CD4-positive, alpha-beta T cell (primary cell): Measurements from ENCODE around the gene MZT1. TPM values are rescaled to one million over a fixed set of nuclear protein-coding genes. Genes with fewer than 3 reads are reported as not detected.

Experiments used
- ATAC-seq: fragments of 200-7000 bp; cut with Tn5 transposase; one replicate; pipeline ENCODE4 v1.10.0; 2022; ENCODE audit warnings: mild to moderate bottlenecking; ENCODE audit not compliant: poor library complexity
- CTCF ChIA-PET: fragments of 350-600 bp; sonication (Branson Sonifier 250); formaldehyde crosslinking; loops from one replicate; lab custom pipeline; 2021; ENCODE audit warnings: antibody characterized with exemption, inconsistent platforms; lab: Charles Lee
- POLR2A ChIA-PET: fragments of 350-600 bp; sonication (Branson Sonifier 250); formaldehyde crosslinking; loops from one replicate; lab custom pipeline; 2021; ENCODE audit warnings: antibody characterized with exemption, inconsistent platforms; lab: Charles Lee
- DNase-seq, 14 experiments: peaks; one replicate each; pipeline ENCODE4 v3.0.0-alpha.2; 2013 to 2020; ENCODE audit warnings: mixed read lengths in 2 of 14
- H3K27ac ChIP-seq, 2 donors: one replicate each; pipeline versions ENCODE4 v1.5.1 to v1.7.0; 2013; ENCODE audit warnings: low read length in 2 of 2, low read depth in 1 of 2, mild to moderate bottlenecking in 1 of 2
- H3K27me3 ChIP-seq, 2 experiments: 1 replicate in 1 of 2; 2 replicates in 1 of 2; pipeline versions ENCODE4 v1.6.1 to v1.7.0; 2013; ENCODE audit warnings: low read length in 2 of 2, control low read depth in 1 of 2, mild to moderate bottlenecking in 1 of 2, moderate library complexity in 1 of 2; ENCODE audit not compliant: insufficient read depth in 2 of 2, control insufficient read depth in 1 of 2
- H3K36me3 ChIP-seq: one replicate; pipeline ENCODE4 v1.6.1; 2013; ENCODE audit warnings: low read length, control low read depth; ENCODE audit not compliant: insufficient read depth
- H3K4me1 ChIP-seq: one replicate; pipeline ENCODE4 v1.6.1; 2013; ENCODE audit warnings: low read length, control low read depth; ENCODE audit not compliant: insufficient read depth
- H3K4me3 ChIP-seq: one replicate; pipeline ENCODE4 v1.5.1; 2013; ENCODE audit warnings: mild to moderate bottlenecking, low read length, moderate library complexity
- H3K9me3 ChIP-seq, 2 experiments: 1 replicate in 1 of 2; 2 replicates in 1 of 2; pipeline versions ENCODE4 v1.6.1 to v1.7.0; 2013; ENCODE audit warnings: low read length in 2 of 2, mild to moderate bottlenecking in 2 of 2, control low read depth in 1 of 2, moderate library complexity in 1 of 2; ENCODE audit not compliant: control insufficient read depth in 1 of 2, insufficient read depth in 1 of 2
- H3K27ac Mint-ChIP-seq: one replicate; pipeline ENCODE4 v1.8.0; 2020; ENCODE audit warnings: mixed read lengths
- H3K27me3 Mint-ChIP-seq: one replicate; pipeline ENCODE4 v1.8.0; 2021; ENCODE audit warnings: mixed read lengths
- H3K36me3 Mint-ChIP-seq: one replicate; pipeline ENCODE4 v1.8.0; 2021; ENCODE audit warnings: low read depth, mixed read lengths
- H3K4me1 Mint-ChIP-seq: one replicate; pipeline ENCODE4 v1.8.0; 2021; ENCODE audit warnings: low read depth, mixed read lengths
- H3K4me3 Mint-ChIP-seq: one replicate; pipeline ENCODE4 v1.8.0; 2020; ENCODE audit warnings: mild to moderate bottlenecking, mixed read lengths
- H3K9me3 Mint-ChIP-seq: one replicate; pipeline ENCODE4 v1.8.0; 2020; ENCODE audit warnings: mixed read lengths
- intact Hi-C, 2 experiments: fragments of 100-400 bp; cut with DNase I in 1 of 2; cut with micrococcal nuclease in 1 of 2; formaldehyde crosslinking; loops; one replicate each; pipeline versions ENCODE4 v1.15.1 to v1.9.0; 2023 to 2025; cut with DNase I, micrococcal nuclease
- total RNA-seq, 174 experiments: library from RNA in 2 of 174; stranded (reverse) in 2 of 174; gene quantifications; one replicate each; pipeline ENCODE4 v1.2.3 and lab custom pipeline; 2021 to 2026
- TF ChIP-seq, protein P1 (sequence below): fragments of 200-600 bp; IDR thresholded peaks from one replicate; pipeline ENCODE4 v1.8.0; 2022; ENCODE audit warnings: antibody characterized with exemption, mild to moderate bottlenecking

MZT1 gene
- total RNA-seq, 2 experiments from 2014 or later = 5.1 to 6.2 TPM

DNA sequence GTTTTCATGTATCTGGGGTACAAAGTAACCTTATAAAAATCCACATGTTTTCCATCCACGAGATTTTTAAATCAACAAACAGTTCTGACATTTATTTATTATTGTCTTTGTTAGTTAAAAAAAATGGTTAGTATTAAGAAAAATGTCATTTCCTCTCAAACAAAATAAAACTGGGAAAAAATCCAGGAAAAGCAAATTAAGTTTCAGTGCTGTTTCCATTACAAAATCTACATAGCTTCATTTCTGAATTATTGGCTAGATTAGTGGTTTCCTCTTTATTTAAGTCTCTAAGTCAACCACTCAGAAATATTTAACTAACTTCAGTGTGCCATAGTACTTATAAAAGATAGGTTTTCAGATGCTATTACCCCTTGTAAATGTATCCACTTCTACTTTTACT, 49.1 kb downstream of the MZT1 start:
- no peaks in the 10 kb centered on the region for H3K4me1 Mint-ChIP-seq
- POLR2A ChIA-PET = no interaction called here

DNA sequence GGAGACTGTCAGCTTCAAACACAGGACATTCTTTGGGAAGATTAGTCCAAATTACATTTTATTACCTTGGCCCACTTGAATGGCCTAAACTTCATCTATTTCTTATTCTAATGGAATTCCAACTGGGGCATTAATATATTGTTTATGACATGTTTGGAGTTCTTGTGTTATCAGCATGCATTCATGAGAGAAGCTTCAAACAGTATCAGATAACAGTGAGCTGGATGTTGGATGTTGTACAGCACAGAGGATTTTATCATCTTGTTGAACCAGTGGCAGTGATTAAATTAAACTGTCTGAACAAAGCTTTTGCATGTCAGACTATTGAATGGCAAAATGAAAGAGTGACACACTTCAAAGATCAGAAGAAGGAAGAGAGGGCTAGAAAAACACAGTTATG, 50.0 kb downstream of the MZT1 start:
- Histone ChIP-seq H3K27me3 (no peaks in the 10 kb centered on the region), H3K9me3 (no peaks in the 10 kb centered on the region), H3K27ac (no peak overlapping the region), H3K36me3 (no peaks in the 10 kb centered on the region), H3K4me3 (no peak overlapping the region), H3K4me1 (no peaks in the 10 kb centered on the region)
- Mint-ChIP-seq H3K27ac (no peak overlapping the region), H3K27me3 (peaks cover 34% of the 10 kb centered on the region), H3K4me3 (no peak overlapping the region), H3K36me3 (no peaks in the 10 kb centered on the region), H3K9me3 (no peaks in the 10 kb centered on the region), H3K4me1 (no peaks in the 10 kb centered on the region)
- TF ChIP-seq, protein P1, sequence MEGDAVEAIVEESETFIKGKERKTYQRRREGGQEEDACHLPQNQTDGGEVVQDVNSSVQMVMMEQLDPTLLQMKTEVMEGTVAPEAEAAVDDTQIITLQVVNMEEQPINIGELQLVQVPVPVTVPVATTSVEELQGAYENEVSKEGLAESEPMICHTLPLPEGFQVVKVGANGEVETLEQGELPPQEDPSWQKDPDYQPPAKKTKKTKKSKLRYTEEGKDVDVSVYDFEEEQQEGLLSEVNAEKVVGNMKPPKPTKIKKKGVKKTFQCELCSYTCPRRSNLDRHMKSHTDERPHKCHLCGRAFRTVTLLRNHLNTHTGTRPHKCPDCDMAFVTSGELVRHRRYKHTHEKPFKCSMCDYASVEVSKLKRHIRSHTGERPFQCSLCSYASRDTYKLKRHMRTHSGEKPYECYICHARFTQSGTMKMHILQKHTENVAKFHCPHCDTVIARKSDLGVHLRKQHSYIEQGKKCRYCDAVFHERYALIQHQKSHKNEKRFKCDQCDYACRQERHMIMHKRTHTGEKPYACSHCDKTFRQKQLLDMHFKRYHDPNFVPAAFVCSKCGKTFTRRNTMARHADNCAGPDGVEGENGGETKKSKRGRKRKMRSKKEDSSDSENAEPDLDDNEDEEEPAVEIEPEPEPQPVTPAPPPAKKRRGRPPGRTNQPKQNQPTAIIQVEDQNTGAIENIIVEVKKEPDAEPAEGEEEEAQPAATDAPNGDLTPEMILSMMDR = no peak
- CTCF ChIA-PET = interaction anchor here (1.3 kb wide), 1 partner anchor 34 kb away, joined by 3 read pairs; no protein-coding TSS in a partner anchor
- DNase-seq (no peak), ATAC-seq (no peak)
- intact Hi-C loops = no loop called here
- POLR2A ChIA-PET = no interaction called here

More for the DNA sequence above, 49.1 kb downstream of the MZT1 start:
- no peaks in the 10 kb centered on the region for H3K36me3 Mint-ChIP-seq
- TF ChIP-seq, protein P1 = no peak
- no peaks in the 10 kb centered on the region for H3K9me3 ChIP-seq
- DNase-seq (no peak), ATAC-seq (no peak)
- H3K36me3 ChIP-seq = no peaks in the 10 kb centered on the region
- intact Hi-C loops = no loop called here
- no peaks in the 10 kb centered on the region for H3K27me3 ChIP-seq
- H3K27ac Mint-ChIP-seq = no peak overlapping the region
- no peaks in the 10 kb centered on the region for H3K4me1 ChIP-seq
- H3K9me3 Mint-ChIP-seq = no peaks in the 10 kb centered on the region
- H3K4me3 Mint-ChIP-seq = no peak overlapping the region
- CTCF ChIA-PET = interaction anchor here (1.3 kb wide), 1 partner anchor 35 kb away, joined by 3 read pairs; no protein-coding TSS in a partner anchor
- H3K27me3 Mint-ChIP-seq = peaks cover 36% of the 10 kb centered on the region
- no peak overlapping the region for H3K4me3 ChIP-seq
- H3K27ac ChIP-seq = no peak overlapping the region

DNA sequence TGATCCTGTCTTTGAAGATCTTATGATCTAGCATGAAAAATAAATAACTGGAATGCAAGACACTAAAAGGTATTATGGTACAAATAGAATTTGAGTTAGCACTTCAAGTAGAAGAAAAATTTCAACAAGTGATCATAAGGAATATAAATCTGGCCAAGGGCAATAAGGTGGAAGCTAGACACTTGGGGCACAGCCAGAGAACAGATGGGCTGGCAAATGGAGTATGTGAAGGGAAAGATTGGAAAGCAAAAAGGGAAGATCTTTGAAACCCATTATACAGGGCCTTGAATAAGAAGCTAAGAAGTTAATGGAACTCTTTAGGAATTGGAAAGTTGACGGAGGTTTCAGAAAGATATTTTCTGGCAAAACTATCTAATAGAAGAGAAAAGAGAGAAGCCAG, 61.0 kb downstream of the MZT1 start:
- intact Hi-C loops = no loop called here
- no peak overlapping the region for H3K4me3 ChIP-seq
- Mint-ChIP-seq H3K4me1 (no peaks in the 10 kb centered on the region), H3K36me3 (no peaks in the 10 kb centered on the region), H3K27me3 (peaks cover 12% of the 10 kb centered on the region), H3K9me3 (no peaks in the 10 kb centered on the region), H3K4me3 (no peak overlapping the region), H3K27ac (no peak overlapping the region)
- H3K27ac ChIP-seq = no peak overlapping the region
- no peaks in the 10 kb centered on the region for H3K36me3 ChIP-seq
- ATAC-seq (no peak), DNase-seq (no peak)
- ChIA-PET POLR2A (no interaction called here), CTCF (no interaction called here)
- H3K27me3 ChIP-seq = peaks cover 0 to 4% of the 10 kb centered on the region in 2 experiments
- no peaks in the 10 kb centered on the region for H3K4me1 ChIP-seq
- H3K9me3 ChIP-seq = no peaks in the 10 kb centered on the region
- TF ChIP-seq, protein P1 = no peak
